GM21576 (cell line): ENCODE data around the gene CFAP45.

Experiments used
- ATAC-seq: cut with Tn5 transposase; IDR thresholded peaks from one replicate; pipeline ENCODE4 v1.9.1; 2021; ENCODE audit warnings: mild to moderate bottlenecking, moderate library complexity; ENCODE audit not compliant: unreplicated experiment

The CFAP45 gene

DNA sequence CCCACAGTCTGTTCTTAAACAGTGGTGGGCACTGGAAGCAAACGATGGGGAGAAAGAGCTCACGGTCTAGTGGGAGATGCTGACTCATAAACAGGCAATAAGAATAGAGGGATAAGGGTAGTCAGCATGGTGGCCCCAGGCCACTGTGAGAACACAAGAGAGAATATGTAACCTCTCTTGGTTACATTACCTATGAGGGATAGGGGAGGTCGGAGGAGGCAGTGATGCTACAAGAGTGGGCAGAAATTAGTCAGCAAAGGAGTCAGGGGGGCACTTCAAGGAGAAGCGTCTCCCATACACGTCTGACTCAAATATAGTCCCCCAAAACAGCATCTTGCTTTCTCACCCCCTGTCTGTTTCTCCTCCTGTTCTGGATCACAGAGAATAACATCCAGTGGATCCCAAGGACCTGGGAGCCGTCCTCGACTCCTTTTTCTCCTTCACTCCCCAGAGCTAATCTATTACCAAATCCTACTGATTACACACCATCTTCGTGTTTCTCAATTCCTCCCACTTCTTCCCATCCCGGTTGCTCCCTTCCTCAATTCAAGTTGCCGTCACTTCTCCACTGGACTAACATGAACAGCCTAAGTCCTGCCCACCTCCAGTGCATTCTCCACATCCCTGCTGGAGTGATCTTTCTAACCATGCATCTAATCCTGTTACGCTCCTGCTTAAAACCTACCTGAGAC lies 71.2 kb downstream of the CFAP45 start:
- no peak for ATAC-seq

DNA sequence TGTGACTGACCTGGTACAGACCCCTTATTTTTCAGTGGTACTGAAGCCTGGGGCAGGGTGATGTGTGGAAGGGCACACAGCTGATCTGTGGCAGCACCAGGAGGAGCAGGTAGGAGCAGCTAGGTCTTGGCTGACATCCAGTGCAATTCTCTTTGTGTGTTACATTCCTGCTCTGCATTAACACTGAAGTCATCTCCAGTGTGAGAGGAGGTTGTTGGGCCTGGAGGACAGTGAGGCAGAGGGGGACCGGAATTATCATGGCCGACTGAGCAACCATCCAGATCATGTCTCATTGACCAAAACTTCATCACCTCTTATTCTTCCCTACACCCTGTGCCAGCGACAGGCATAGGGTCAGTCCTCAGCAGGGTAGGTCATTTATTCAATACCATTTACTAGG lies 71.8 kb downstream of the CFAP45 start:
- ATAC-seq, result no peak

DNA sequence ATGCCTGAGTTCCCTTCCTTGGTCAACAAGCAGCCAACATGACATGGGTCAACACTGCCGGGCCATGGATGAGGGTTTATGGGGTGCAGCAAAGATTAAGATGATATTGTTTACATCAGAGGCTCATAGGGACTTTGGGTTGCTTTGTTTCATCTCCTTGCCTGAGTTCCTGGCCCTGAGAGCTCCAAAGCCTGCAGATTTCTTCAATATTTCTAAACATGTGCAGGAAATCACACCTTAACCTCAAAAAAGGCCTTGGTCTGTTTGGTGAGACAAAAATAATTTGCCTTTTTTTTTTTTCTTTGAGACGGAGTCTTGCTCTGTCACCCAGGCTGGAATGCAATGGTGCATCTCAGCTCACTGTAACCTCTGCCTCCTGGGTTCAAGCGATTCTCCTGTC lies 72.4 kb downstream of the CFAP45 start:
- no peak for ATAC-seq

DNA sequence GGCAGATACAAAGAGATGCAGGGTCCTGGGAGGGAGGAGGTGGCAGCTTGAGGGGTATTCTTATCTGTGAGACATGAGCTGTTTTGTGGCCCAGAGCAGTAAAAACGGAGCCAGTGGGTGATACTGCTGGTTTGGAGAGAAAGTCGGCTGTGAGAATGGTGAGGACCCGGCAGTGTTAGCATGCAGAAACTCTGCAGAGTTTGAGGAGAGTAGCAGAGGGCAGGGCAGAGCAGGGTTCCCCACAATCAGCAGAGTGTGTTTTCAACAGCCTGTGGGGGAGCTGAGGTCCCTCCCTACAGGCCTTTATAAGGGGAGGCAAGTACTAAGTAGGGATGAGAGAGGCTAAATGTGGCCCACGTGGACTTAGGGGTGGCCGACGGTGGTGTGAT lies 72.9 kb downstream of the CFAP45 start:
- no peak for ATAC-seq

DNA sequence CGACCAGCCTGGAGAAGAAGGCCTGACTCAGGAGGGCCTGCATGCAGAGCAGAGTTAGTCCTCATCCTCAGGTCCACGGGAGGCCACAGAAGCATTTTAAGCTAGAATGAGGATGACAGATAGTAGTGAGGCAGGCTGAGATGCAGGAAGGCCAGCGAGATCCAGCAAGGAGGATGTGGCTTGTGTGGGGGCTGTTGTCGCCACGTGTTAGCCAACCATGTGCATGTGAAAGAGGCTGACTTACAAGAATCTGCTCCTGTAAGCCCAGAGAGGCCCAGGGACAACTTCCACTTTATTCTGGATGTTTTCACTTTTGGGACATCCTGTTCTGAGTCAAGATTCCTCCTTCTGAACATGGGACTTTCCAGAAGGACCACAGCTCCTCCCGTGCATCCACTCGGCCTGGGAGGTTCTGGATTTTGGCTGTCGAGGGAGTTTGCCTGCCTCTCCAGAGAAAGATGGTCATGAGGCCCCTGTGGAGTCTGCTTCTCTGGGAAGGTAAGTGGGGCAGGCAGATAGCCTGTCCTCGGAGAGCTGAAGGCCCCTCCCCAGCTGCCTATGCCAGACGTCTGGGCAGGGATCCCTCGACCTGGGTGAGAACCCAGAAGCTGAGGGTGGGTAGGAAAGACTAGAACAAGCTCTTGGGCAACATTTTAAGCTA lies 73.4 kb downstream of the CFAP45 start, which contains the start of gene SLAMF8:
TSS of gene SLAMF8 (plus strand) at position 433 of the 661 bp plus-strand sequence. CDS start at position 459, 26 bp downstream.
- ATAC-seq, result no peak

DNA sequence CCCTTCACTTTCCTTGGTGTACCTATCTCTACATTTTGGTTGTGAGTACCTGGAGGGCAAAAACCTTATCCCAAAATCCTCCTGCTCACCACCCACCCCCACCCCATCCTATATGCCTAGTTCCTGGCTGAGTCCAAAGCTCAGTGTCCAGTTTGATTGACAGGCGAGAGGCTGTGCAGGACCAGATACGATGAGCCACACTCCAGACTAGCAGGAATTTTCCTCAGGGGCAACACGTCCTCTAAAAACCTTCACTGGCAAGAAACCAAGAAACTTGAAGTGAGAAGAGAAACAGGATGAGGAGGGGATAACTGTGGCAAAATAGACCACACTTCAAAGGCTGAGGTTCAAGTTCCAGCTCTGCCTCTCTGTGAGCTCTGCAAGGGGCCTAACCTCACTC lies 74.4 kb downstream of the CFAP45 start:
- ATAC-seq, result no peak

DNA sequence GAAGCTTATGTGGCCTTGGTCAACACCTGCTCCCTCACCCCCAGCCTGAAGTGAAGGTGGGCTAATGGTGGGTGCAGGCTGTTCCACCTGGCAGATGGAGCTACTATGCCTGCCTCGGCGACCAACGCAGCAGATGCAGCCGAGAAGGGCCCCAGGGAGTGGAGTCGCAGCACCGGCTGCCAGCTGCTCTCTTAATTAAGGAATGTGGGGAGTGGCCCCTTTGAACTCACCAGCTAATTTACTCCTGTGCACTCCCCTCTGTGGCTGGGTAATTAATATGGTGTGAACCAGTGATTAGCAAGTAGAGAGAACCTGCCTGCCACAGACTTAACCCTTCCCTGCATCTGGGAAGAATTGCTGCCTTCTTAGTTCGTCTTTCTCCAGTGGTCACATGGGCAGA lies 76.6 kb downstream of the CFAP45 start:
- ATAC-seq, result no peak
